AG09309 (cell line): ENCODE measurements around the gene HOXC6.

Experiments
- DNase-seq: peaks from one replicate; pipeline ENCODE4 v3.0.0-alpha.2; 2010; ENCODE audit warnings: low read depth
- H3K4me3 ChIP-seq: 2 replicates; pipeline ENCODE4 v1.5.1; 2011; ENCODE audit warnings: mild to moderate bottlenecking, low read depth, low read length, moderate library complexity; ENCODE audit not compliant: control insufficient read depth
- CTCF ChIP-seq: IDR thresholded peaks from 2 replicates; pipeline ENCODE4 v1.5.1; 2011; ENCODE audit warnings: mild to moderate bottlenecking, low read depth, low read length, inconsistent platforms; ENCODE audit not compliant: insufficient read depth, control insufficient read depth; ENCODE audit errors: missing control alignments

Gene HOXC6

GRCh38 chr12:54008260-54008552 lies 20.0 kb upstream of the HOXC6 start:
- DNase-seq: no peak
- no peak overlapping the region for H3K4me3 ChIP-seq
- no peak for TF ChIP-seq CTCF

GRCh38 chr12:54009171-54010052 lies 18.8 kb upstream of the HOXC6 start:
- DNase-seq: no peak
- no peak for TF ChIP-seq CTCF
- peak overlapping the region; percentile 46 for H3K4me3 ChIP-seq

- peak overlapping the region; percentile 46 for H3K4me3 ChIP-seq
- no peak for TF ChIP-seq CTCF
- DNase-seq: no peak
These were observed 17.9 kb upstream of the HOXC6 start for GRCh38 chr12:54010053-54010971.

GRCh38 chr12:54010972-54011664 lies 17.1 kb upstream of the HOXC6 start:
- H3K4me3 ChIP-seq: no peak overlapping the region
- no peak for TF ChIP-seq CTCF
- DNase-seq: no peak

GRCh38 chr12:54011665-54012532 lies 16.3 kb upstream of the HOXC6 start:
- DNase-seq: no peak
- H3K4me3 ChIP-seq: no peak overlapping the region
- TF ChIP-seq CTCF: no peak
